IPS DF 4.7 (cell line): ENCODE data around the gene FAM53B.

Experiments used
- DNase-seq: peaks from one replicate; pipeline ENCODE4 v3.0.0-alpha.2; 2013; ENCODE audit warnings: low spot score; ENCODE audit errors: extremely low read depth

Gene FAM53B

GRCh38 chr10:124648738-124649137 is 95.4 kb downstream of the FAM53B start:
- DNase-seq: no peak

- no peak for DNase-seq
These were observed 96.1 kb downstream of the FAM53B start for GRCh38 chr10:124648131-124648475.

GRCh38 chr10:124647421-124648130 is 96.6 kb downstream of the FAM53B start:
- no peak for DNase-seq

GRCh38 chr10:124646483-124647352 is 97.5 kb downstream of the FAM53B start:
- DNase-seq: no peak

- no peak for DNase-seq
These were observed 98.6 kb downstream of the FAM53B start for GRCh38 chr10:124645467-124646095.

GRCh38 chr10:124644771-124645415 is 99.3 kb downstream of the FAM53B start:
- no peak for DNase-seq

- DNase-seq: no peak
These were observed 99.9 kb downstream of the FAM53B start for GRCh38 chr10:124644236-124644635.

- no peak for DNase-seq
These were observed 100.7 kb downstream of the FAM53B start for GRCh38 chr10:124643330-124644009.

- DNase-seq: no peak
These were observed 102.0 kb downstream of the FAM53B start for GRCh38 chr10:124642088-124642710.

GRCh38 chr10:124641282-124642087 is 102.7 kb downstream of the FAM53B start:
- DNase-seq: no peak

- no peak for DNase-seq
These were observed 103.5 kb downstream of the FAM53B start for GRCh38 chr10:124640538-124641231.

GRCh38 chr10:124640056-124640455 is 104.1 kb downstream of the FAM53B start:
- DNase-seq: no peak

GRCh38 chr10:124639646-124640045 is 104.5 kb downstream of the FAM53B start:
- no peak for DNase-seq

- DNase-seq: no peak
These were observed 105.0 kb downstream of the FAM53B start for GRCh38 chr10:124639206-124639605.

- DNase-seq: no peak
These were observed 106.4 kb downstream of the FAM53B start for GRCh38 chr10:124637746-124638145.

- no peak for DNase-seq
These were observed 107.0 kb downstream of the FAM53B start for GRCh38 chr10:124637091-124637700.

- no peak for DNase-seq
These were observed 107.7 kb downstream of the FAM53B start for GRCh38 chr10:124636271-124636995.

- DNase-seq: no peak
These were observed 111.6 kb downstream of the FAM53B start for GRCh38 chr10:124632566-124632965.
